H9 (cell line): ENCODE measurements around the gene ACSF3. TPM values are rescaled to one million over a fixed set of nuclear protein-coding genes. Genes with fewer than 3 reads are reported as not detected.
A peak's percentile ranks its signal among the peaks of the same experiment; 100 is the strongest.

Experiments used
- DNase-seq: peaks from one replicate; pipeline ENCODE4 v3.0.0-alpha.2; 2017
- H2AFZ ChIP-seq: one replicate; pipeline ENCODE4 v1.6.1; 2013; ENCODE audit warnings: mild to moderate bottlenecking, low read length, control low read depth, moderate library complexity
- H2AK5ac ChIP-seq: 2 replicates; pipeline ENCODE4 v1.6.1; 2013; ENCODE audit warnings: low read length, control low read depth, mixed read lengths; ENCODE audit not compliant: insufficient read length
- H2BK120ac ChIP-seq: one replicate; pipeline ENCODE4 v1.6.1; 2013; ENCODE audit warnings: low read depth, mild to moderate bottlenecking, low read length, control low read depth, inconsistent platforms; ENCODE audit not compliant: poor library complexity, severe bottlenecking
- H2BK12ac ChIP-seq: 2 replicates; pipeline ENCODE4 v1.6.1; 2013; ENCODE audit warnings: low read length, control low read depth, mixed read lengths, low read depth; ENCODE audit not compliant: insufficient read length
- H2BK15ac ChIP-seq: 2 replicates; pipeline ENCODE4 v1.6.1; 2013; ENCODE audit warnings: low read depth, low read length, control low read depth
- H2BK20ac ChIP-seq: one replicate; pipeline ENCODE4 v1.6.1; 2013; ENCODE audit warnings: low read depth, mild to moderate bottlenecking, low read length, control low read depth, inconsistent platforms; ENCODE audit not compliant: poor library complexity, severe bottlenecking
- H2BK5ac ChIP-seq: 2 replicates; pipeline ENCODE4 v1.6.1; 2013; ENCODE audit warnings: low read length, control low read depth, mixed read lengths; ENCODE audit not compliant: insufficient read length
- H3K14ac ChIP-seq: 2 replicates; pipeline ENCODE4 v1.6.1; 2013; ENCODE audit warnings: low read length, control low read depth; ENCODE audit not compliant: insufficient read depth
- H3K18ac ChIP-seq: 2 replicates; pipeline ENCODE4 v1.6.1; 2013; ENCODE audit warnings: low read depth, mild to moderate bottlenecking, mixed read lengths, low read length, control low read depth; ENCODE audit not compliant: insufficient read length
- H3K23ac ChIP-seq: 2 replicates; pipeline ENCODE4 v1.6.1; 2013; ENCODE audit warnings: low read length, control low read depth, mixed read lengths, low read depth; ENCODE audit not compliant: insufficient read length
- H3K23me2 ChIP-seq: 2 replicates; pipeline ENCODE4 v1.6.1; 2013; ENCODE audit warnings: low read depth, mild to moderate bottlenecking, mixed read lengths, low read length, control low read depth; ENCODE audit not compliant: insufficient read length, poor library complexity, severe bottlenecking
- H3K27ac ChIP-seq: 2 replicates; pipeline ENCODE4 v1.5.1; 2013; ENCODE audit warnings: low read length, control low read depth, mixed read lengths, low read depth; ENCODE audit not compliant: insufficient read length
- H3K27me3 ChIP-seq: 2 replicates; pipeline ENCODE4 v1.6.1; 2013; ENCODE audit warnings: low read length, control low read depth, inconsistent platforms; ENCODE audit not compliant: insufficient read depth
- H3K4ac ChIP-seq: 2 replicates; pipeline ENCODE4 v1.6.1; 2013; ENCODE audit warnings: low read depth, mild to moderate bottlenecking, control low read depth, inconsistent platforms, low read length, moderate library complexity
- H3K4me1 ChIP-seq: 2 replicates; pipeline ENCODE4 v1.6.1; 2013; ENCODE audit warnings: low read length, control low read depth, inconsistent platforms; ENCODE audit not compliant: insufficient read depth
- H3K4me2 ChIP-seq: 2 replicates; pipeline ENCODE4 v1.6.1; 2013; ENCODE audit warnings: low read length, control low read depth, mixed read lengths; ENCODE audit not compliant: insufficient read length, insufficient read depth
- H3K56ac ChIP-seq: 2 replicates; pipeline ENCODE4 v1.6.1; 2013; ENCODE audit warnings: low read depth, mild to moderate bottlenecking, mixed read lengths, low read length, control low read depth; ENCODE audit not compliant: insufficient read length
- H3K79me1 ChIP-seq: 2 replicates; pipeline ENCODE4 v1.6.1; 2013; ENCODE audit warnings: low read depth, mild to moderate bottlenecking, moderate library complexity, low read length, control low read depth, inconsistent platforms; ENCODE audit not compliant: insufficient read depth, poor library complexity, severe bottlenecking
- H3K79me2 ChIP-seq: 2 replicates; pipeline ENCODE4 v1.6.1; 2013; ENCODE audit warnings: low read length, control low read depth, inconsistent platforms; ENCODE audit not compliant: insufficient read depth
- H3K9ac ChIP-seq: 2 replicates; pipeline ENCODE4 v1.6.1; 2013; ENCODE audit warnings: low read length, control low read depth, mixed read lengths; ENCODE audit not compliant: insufficient read length; ENCODE audit errors: extremely low read depth
- H3K9me3 ChIP-seq: one replicate; pipeline ENCODE4 v1.6.1; 2013; ENCODE audit warnings: low read depth, low read length, inconsistent platforms; ENCODE audit not compliant: control insufficient read depth
- H3T11ph ChIP-seq: one replicate; pipeline ENCODE4 v1.6.1; 2013; ENCODE audit warnings: mild to moderate bottlenecking, low read length, control low read depth, inconsistent platforms
- H4K20me1 ChIP-seq: one replicate; pipeline ENCODE4 v1.6.1; 2013; ENCODE audit not compliant: control insufficient read depth, insufficient read length, insufficient read depth
- H4K5ac ChIP-seq: 2 replicates; pipeline ENCODE4 v1.6.1; 2013; ENCODE audit warnings: low read depth, mild to moderate bottlenecking, mixed read lengths, low read length, control low read depth; ENCODE audit not compliant: insufficient read length
- H4K8ac ChIP-seq: replicated peaks from 2 replicates; pipeline ENCODE4 v1.6.1; 2013; ENCODE audit warnings: low read length, control low read depth, mixed read lengths, low read depth; ENCODE audit not compliant: insufficient read length
- H4K91ac ChIP-seq: 2 replicates; pipeline ENCODE4 v1.6.1; 2013; ENCODE audit warnings: low read depth, mild to moderate bottlenecking, moderate library complexity, mixed read lengths, low read length, control low read depth; ENCODE audit not compliant: insufficient read length
- H3K27ac Mint-ChIP-seq, 3 experiments: 2 replicates in 2 of 3; 3 replicates in 1 of 3; pipeline ENCODE4 v1.8.0; 2020 to 2021; ENCODE audit warnings: mixed read lengths in 3 of 3, mild to moderate bottlenecking in 1 of 3, moderate library complexity in 1 of 3
- H3K27me3 Mint-ChIP-seq: 2 replicates; pipeline ENCODE4 v1.8.0; 2021; ENCODE audit warnings: low read depth, mild to moderate bottlenecking, moderate library complexity, mixed read lengths
- H3K36me3 Mint-ChIP-seq, 3 experiments: 2 replicates in 2 of 3; 3 replicates in 1 of 3; pipeline ENCODE4 v1.8.0; 2020 to 2021; ENCODE audit warnings: low read depth in 3 of 3, mixed read lengths in 3 of 3; ENCODE audit not compliant: insufficient read depth in 1 of 3
- H3K4me1 Mint-ChIP-seq, 2 experiments: 2 replicates each; pipeline ENCODE4 v1.8.0; 2020; ENCODE audit warnings: mixed read lengths in 2 of 2
- H3K4me3 Mint-ChIP-seq, 2 experiments: 2 replicates in 1 of 2; 3 replicates in 1 of 2; pipeline ENCODE4 v1.8.0; 2020 to 2021; ENCODE audit warnings: mild to moderate bottlenecking in 2 of 2, mixed read lengths in 2 of 2, moderate library complexity in 1 of 2
- H3K9me3 Mint-ChIP-seq, 2 experiments: 2 replicates in 1 of 2; 3 replicates in 1 of 2; pipeline ENCODE4 v1.8.0; 2020; ENCODE audit warnings: mild to moderate bottlenecking in 2 of 2, mixed read lengths in 2 of 2, moderate library complexity in 1 of 2
- WGBS: extraction: QIAGEN DNeasy Blood & Tissue Kit; methylation state at CpG from one replicate; pipeline ENCODE4 v1.1.7; 2013; ENCODE audit warnings: missing lambda C conversion rate, low lambda C conversion rate, mixed read lengths; ENCODE audit not compliant: insufficient read length; ENCODE audit errors: extremely low coverage; 5-methylcytosine and 5-hydroxymethylcytosine counted together
- total RNA-seq: library from RNA; stranded (reverse); gene quantifications from 2 replicates; pipeline ENCODE4 v1.2.1, GENCODE V29; 2021
- TF ChIP-seq, protein P1 (sequence below): fragments of 200-600 bp; sonication (generic); conservative IDR thresholded peaks from 3 replicates; pipeline ENCODE4 v1.8.0; 2021; ENCODE audit warnings: antibody characterized with exemption, mild to moderate bottlenecking

Gene ACSF3
- total RNA-seq, 1 experiment from 2014 or later, result 31.3 TPM

GRCh38 chr16:89094252-89094879, 714 bp downstream of the ACSF3 start:
- TF ChIP-seq, protein P1, sequence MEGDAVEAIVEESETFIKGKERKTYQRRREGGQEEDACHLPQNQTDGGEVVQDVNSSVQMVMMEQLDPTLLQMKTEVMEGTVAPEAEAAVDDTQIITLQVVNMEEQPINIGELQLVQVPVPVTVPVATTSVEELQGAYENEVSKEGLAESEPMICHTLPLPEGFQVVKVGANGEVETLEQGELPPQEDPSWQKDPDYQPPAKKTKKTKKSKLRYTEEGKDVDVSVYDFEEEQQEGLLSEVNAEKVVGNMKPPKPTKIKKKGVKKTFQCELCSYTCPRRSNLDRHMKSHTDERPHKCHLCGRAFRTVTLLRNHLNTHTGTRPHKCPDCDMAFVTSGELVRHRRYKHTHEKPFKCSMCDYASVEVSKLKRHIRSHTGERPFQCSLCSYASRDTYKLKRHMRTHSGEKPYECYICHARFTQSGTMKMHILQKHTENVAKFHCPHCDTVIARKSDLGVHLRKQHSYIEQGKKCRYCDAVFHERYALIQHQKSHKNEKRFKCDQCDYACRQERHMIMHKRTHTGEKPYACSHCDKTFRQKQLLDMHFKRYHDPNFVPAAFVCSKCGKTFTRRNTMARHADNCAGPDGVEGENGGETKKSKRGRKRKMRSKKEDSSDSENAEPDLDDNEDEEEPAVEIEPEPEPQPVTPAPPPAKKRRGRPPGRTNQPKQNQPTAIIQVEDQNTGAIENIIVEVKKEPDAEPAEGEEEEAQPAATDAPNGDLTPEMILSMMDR, result no peak
- peaks cover 40 to 44% of the 10 kb centered on the region in 2 experiments for H3K4me1 Mint-ChIP-seq
- H3K4me2 ChIP-seq, result peak overlapping the region; percentile 55

More at GRCh38 chr16:89094252-89094879, 714 bp downstream of the ACSF3 start:
- H3K27me3 ChIP-seq, result no peaks in the 10 kb centered on the region; the same call in 1 of the 2 replicates
- no peak overlapping the region for H3K23ac ChIP-seq
- H3K9me3 ChIP-seq, result no peaks in the 10 kb centered on the region
- H3T11ph ChIP-seq, result no peak overlapping the region
- H2AK5ac ChIP-seq, result no peak overlapping the region
- no peak overlapping the region for H3K14ac ChIP-seq
- H3K23me2 ChIP-seq, result peaks cover 3% of the 10 kb centered on the region
- no peak overlapping the region for H3K18ac ChIP-seq
- no peak overlapping the region for H2BK20ac ChIP-seq
- H3K27me3 Mint-ChIP-seq, result peaks cover 44% of the 10 kb centered on the region
- no peak overlapping the region; a peak in 1 of 7 replicates for H3K27ac Mint-ChIP-seq
- H3K79me2 ChIP-seq, result no peaks in the 10 kb centered on the region; the same call in 1 of the 2 replicates
- H2BK15ac ChIP-seq, result no peak overlapping the region
- H2BK120ac ChIP-seq, result no peak overlapping the region
- H3K4me3 Mint-ChIP-seq, result peak overlapping the region; percentile 98
- no peaks in the 10 kb centered on the region for H3K4me1 ChIP-seq
- no peak overlapping the region for H2BK12ac ChIP-seq
- no peaks in the 10 kb centered on the region for H4K20me1 ChIP-seq
- no peak overlapping the region for H4K5ac ChIP-seq
- H3K79me1 ChIP-seq, result no peaks in the 10 kb centered on the region
- no peak overlapping the region for H2BK5ac ChIP-seq
- H3K56ac ChIP-seq, result no peak overlapping the region
- H2AFZ ChIP-seq, result no peak overlapping the region
- H4K91ac ChIP-seq, result no peak overlapping the region
- no peak overlapping the region for H4K8ac ChIP-seq
- no peak overlapping the region for H3K4ac ChIP-seq
- H3K9ac ChIP-seq, result peak overlapping the region; percentile 21
- H3K27ac ChIP-seq, result no peak overlapping the region
- WGBS, result no CpG with 5 or more reads among the region's 21 CpGs
- DNase-seq, result no peak
- H3K9me3 Mint-ChIP-seq, result no peaks in the 10 kb centered on the region
- peaks cover 0 to 8% (median 0%) of the 10 kb centered on the region in 3 experiments; a peak in 3 of 7 replicates for H3K36me3 Mint-ChIP-seq
